ENCODE measurements around the gene FGFBP1.

Gene FGFBP1

DNA sequence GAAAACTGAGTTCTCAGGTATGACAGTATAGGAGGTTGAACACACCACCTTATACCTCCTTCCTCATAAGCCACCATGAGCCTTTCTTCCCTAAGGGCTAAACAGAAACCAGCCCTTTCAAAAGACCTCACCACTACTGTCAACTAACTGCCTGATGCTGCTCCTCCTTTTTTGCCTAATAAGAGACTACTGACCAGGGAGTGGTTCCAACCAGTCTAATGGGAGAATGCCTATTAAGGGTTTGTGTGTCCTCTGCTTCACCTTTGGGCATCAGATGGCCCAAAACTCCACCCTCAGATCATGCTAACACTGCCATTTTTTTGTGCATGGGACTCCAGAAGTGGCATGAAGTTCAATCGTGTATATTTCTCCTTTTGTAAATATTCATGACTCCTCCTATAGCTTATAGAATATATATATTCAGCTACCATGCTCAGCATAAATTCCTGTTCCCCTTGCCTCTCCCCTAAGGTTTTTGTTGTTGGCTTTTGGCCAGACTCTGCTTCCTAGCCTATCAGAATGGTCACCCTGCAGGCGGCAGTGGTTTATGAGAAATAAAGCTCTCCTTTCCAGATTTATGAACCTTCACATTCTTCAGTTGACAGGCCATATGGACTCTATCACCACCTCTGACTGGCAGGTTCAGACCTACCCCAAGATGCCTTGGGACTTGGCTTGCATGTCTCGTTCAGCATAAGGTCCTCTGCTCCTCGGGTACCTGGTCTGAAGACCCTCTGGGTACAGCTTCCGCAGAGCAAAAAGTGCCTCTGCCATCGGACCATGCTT is 28.2 kb downstream of the FGFBP1 start:
- DNase-seq = no peak

DNA sequence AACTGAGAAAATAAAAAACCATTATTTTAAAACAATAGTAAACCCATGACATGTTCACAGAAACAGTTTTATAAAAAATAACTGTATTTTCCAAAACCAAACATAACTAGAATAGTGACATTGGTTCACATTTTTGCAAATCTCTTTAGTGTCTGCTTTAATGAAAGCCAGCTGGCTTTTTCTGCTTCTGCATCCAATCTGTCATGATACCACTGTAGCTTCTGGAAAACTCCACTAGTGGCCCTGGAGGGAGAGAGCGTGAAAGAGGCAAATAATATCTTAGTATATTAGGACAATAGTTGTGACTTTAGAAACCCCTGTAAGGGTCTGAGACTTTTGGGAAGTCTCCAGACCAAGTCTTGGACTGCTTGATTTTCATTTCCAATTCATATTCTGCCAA is 31.1 kb downstream of the FGFBP1 start:
- DNase-seq = no peak

DNA sequence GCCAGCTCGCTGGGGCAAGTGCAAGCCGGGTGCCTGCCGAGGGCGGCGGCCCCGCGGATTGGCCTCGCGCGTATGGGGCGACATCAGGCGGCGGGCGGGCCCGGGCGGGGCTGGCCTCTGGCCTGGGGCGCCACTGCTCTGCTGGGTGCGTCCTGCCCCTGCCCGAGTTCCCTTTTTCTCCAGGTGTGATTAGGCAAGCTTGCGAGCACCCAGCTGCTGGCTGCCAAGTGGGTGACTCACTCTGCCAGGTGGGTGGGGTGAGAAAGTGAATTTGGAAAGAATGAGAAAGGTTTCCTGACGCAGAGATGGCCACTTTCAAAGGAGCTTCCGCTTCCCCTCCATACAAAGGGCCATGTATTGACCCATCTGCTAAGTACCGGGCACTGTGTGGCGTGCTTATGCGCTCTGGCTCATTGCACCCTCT is 32.5 kb downstream of the FGFBP1 start:
- DNase-seq = no peak

DNA sequence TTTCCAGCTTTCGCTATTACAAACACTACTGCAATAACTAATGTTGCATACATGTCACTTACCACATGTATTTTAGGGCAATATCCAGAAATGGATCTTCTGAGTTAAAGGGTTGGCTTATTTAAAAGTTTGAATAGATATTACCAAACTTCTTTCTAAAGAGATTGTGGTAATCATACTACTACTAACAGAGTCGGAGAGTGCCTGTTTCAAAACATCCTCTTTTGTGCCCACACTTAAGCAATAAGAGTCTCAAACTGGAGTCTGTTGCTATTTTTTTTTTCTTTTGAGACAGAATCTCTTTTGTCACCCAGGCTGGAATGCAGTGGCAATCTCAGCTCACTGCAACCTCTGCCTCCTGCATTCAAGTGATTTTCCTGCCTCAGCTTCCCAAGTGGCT is 35.8 kb downstream of the FGFBP1 start:
- DNase-seq = no peak

DNA sequence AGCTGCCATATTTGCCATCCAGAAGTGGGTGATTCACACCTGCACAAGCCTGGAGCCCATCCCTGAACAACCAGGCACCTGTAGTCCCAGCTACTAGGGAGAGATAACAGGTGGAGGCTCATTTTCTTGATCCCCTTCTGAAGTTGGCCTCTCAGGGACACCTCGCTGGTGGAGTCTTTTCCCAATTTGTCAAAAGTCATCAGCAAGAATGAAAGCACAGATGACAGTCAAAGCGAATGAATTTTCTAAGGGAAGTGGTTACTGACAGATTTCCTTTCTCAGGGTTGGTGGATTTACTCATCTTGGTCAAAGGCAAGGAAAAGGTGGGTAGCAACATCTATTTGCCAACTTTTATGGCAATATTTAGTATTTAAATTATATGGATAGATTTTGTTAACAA is 36.5 kb downstream of the FGFBP1 start:
- no peak for DNase-seq

DNA sequence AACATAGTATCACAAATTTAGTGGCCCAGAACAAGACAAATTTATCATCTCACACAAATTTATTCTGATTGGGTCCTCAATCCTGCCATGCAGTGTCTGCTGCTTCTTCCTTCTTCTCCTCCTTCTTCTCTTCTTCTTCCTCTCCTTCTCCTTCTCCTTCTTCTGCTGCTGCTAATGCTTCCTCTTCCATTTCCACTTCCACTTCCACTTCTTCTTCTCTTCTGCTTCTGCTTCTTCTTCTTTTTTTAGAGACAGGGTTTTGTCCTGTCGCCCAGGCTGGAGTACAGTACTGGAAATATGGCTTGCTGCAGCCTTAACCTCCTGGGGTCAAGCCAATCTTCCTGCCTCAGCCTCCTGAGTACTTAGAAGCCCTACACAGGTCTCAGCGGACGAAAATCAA is 37.5 kb downstream of the FGFBP1 start:
- no peak for DNase-seq

DNA sequence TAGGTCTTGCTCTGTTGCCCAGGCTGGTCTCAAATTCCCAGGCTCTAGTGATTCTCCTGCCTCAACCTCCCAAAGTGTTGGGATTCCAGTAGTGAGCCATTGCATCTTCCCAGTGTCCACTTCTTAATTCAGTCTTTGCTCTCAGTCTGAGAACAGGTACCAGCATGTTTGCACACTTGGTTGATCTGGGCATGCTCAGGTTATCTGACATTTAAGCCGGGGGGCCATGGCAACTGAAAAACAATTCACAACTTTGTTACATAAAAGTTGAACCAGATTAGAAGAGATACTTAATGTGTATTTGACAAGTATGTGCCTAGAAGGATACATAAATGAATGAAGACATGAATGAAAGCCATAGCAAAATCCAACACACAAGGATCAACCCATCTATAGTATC is 39.0 kb downstream of the FGFBP1 start:
- no peak for DNase-seq

DNA sequence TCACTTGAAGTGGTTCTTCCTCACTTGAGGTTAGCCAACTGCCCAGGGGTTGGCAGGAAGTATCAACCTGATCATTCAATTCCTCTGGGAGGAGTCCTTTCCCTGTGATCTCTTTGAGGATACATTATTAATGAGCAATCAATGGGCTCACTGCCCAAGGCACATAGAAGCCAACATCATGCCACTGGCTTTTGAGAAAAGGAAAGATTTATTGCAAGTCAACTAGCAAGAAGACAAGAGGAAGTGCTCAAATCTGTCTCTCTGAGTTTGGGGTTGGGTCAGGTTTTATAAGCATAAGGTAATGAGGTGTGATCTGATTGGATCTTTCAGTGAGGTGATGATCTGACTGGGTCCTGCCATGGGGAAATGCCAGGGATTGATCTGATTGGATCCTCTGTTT is 39.6 kb downstream of the FGFBP1 start:
- no peak for DNase-seq

DNA sequence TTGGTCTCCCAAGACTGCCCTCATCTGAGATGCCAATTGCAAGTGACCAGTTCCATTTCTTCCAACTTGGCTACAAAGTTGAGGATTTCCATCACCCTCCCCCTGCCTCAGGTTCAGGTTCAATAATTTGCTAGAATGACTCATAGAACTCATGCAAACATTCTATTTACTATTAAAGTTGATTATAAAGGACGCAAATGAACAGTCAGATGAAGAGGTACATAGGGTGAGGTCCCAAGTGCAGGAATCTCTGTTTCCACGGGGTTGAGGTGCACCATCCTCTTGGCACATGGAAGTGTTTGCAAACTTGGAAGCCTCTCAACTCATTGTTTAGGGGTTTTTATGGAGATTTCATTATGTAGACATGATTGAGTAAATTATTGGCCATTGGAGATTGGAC is 41.0 kb downstream of the FGFBP1 start:
- no peak for DNase-seq

DNA sequence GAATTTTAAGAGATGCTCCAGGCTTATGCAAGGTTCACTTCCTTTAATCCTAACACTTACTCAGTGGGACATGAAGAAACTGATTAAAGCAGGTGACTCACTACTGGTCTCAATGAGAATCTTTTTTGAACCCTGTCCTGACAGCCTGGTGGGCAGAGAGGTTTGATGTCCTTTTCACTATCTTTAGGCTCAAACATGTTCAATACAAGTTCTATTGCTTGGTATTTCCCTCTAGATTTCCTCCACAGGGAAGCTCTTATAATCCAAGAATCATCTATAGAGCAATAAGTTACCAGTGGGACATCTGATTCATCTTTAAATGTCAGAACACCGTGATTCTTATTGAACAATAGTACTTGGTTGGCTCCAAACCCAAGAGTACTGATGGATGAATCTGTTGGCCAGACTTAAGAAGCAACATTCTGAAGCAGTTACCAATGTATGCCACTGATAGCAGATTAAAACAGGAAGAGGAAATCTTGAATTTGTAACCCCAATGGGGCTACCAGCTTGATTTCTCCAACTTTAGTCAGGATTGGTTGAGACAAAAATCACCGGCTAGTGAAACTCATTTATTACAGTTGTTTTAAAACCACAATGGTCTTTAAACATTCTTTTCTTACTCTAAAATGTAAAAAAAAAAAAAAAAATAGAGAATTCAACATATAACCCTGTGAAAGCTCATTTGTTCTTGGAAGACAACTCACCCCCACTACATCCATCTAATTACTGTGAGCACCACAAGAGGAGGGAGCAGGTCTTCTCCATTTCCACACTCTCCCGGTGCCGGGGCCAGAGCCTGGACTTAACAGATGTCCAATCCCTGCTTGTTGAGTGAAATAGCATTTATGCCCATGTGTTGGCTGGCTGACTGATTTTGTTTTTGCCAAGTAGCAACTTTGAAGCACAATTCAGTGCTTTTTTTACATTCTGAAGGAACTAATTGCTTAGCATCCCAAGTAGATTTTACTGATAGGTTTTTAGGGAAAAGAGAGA is 43.3 kb downstream of the FGFBP1 start:
- DNase-seq = no peak

DNA sequence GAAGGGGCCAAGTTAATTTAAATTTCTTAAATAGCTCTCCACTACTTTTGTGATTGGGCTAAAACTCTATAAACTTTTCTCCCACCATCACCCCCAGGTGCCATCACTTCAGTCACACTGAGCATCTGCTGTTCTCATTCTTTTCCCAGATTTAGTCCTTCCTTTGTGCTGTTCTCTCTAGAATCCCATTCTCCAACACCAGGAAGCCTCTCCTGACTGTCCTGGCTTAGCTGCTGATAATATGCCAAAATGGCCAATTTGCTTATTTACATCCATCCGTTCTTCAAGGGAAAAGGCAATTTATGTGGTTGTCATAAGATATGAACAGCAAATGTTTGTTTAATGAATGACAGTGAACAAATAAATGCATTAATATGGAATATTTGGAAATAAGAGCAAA is 44.1 kb downstream of the FGFBP1 start:
- no peak for DNase-seq

DNA sequence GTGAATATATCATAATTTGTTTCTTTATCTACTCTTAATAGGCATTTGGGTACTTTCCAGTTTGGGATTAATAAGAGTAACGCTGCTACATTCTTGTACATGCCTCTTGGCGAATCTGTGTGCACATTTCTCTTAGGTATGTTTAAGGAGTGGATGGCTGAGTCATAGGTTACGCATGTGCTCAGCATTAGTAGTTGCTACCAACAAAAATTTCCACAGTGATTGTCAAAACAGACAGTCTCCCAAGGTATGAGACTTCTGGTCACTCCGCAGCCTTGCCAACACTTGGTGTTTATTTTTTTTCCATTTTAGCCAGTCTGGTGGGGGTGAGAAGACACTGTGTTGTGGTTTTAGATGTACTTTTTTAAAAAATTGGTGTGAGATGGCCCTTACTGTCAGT is 44.6 kb downstream of the FGFBP1 start:
- no peak for DNase-seq

DNA sequence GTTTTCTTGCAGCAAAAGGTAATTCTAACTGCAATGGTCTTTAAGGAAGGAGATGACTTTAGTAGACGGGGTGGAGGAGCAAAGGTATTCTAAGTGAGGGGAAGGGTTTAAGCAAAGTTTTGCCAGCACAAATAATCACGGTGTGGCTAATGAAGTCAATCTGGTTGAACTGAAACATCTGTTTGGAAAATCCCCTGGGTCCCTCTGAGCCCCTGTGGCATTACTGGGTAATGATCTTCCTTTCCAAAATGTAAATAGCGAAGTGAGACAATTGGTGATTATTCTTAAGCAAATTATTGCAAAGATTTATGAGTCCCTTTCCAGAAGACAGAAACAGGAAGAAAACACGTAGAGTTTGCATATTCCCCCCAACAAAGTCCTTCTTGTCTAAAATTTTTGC is 47.2 kb downstream of the FGFBP1 start:
- DNase-seq = no peak

DNA sequence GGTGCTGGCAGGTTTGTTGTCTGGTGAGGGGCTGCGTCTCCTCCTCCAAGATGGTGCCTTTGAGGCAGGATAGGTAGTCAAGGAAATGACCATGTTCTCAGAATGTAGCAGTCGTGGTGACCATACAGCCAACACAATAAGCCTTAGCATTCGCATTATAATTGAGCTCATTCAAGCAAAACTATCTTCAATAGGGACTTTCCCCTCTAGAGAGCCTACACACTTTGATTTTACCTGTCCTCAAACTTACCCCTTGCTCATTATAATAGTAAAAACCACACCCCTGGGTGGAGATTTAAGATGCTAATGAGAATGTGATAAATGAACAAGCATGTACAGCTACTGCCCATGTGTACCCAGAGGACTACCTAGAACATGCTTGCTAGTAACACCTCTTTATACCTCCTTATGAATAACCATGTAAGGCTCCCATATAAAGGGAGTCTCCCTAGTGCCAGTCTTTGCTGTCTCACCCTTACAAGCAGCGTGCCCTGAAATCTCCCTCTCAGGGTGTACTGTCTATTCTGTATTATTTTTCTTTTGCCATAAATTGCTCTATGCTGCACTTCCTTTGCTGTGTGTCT is 48.2 kb downstream of the FGFBP1 start:
- DNase-seq = no peak

DNA sequence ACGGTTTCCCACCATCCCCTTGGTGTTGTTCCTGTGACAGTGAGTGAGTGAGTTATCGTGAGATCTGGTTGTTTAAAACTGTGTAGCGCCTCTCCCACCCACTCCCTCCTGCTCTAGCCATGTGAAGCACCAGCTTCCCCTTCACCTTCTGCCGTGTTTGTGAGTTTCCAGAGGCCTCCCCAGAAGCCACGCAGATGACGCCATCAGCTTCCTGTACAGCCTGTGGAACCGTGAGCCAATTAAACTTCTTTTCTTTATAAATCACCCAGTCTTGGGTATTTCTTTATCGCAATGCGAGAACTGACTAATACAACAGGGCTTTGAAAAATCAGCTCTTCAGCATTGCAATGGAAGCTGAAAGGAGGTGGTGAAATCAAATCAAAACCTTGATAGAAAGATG is 50.0 kb downstream of the FGFBP1 start:
- no peak for DNase-seq

Measured in GOT3 (cell line).